Endothelial cell (in vitro differentiated cells): ENCODE results near the gene GNG13. TPM values are rescaled to one million over a fixed set of nuclear protein-coding genes. Genes with fewer than 3 reads are reported as not detected.
"Not testable (repeated sequence)": the region's sequence is repeated elsewhere in the genome, so short reads cannot be mapped to it uniquely, and the experiment has no call there.

Experiments used
- DNase-seq: peaks from one replicate; pipeline ENCODE4 v3.0.0; 2021; ENCODE audit warnings: low spot score
- H3K27ac Mint-ChIP-seq: one replicate; pipeline ENCODE4 v1.8.0; 2021; ENCODE audit warnings: mixed read lengths, inconsistent platforms; ENCODE audit not compliant: unreplicated experiment
- H3K27me3 Mint-ChIP-seq: one replicate; pipeline ENCODE4 v1.8.0; 2021; ENCODE audit warnings: mild to moderate bottlenecking, moderate library complexity, mixed read lengths, inconsistent platforms; ENCODE audit not compliant: unreplicated experiment
- H3K36me3 Mint-ChIP-seq: one replicate; pipeline ENCODE4 v1.8.0; 2021; ENCODE audit warnings: mild to moderate bottlenecking, low read depth, mixed read lengths, inconsistent platforms; ENCODE audit not compliant: unreplicated experiment
- H3K4me1 Mint-ChIP-seq: one replicate; pipeline ENCODE4 v1.8.0; 2021; ENCODE audit warnings: mild to moderate bottlenecking, mixed read lengths, inconsistent platforms; ENCODE audit not compliant: unreplicated experiment
- H3K4me3 Mint-ChIP-seq: one replicate; pipeline ENCODE4 v1.8.0; 2021; ENCODE audit warnings: mild to moderate bottlenecking, mixed read lengths, inconsistent platforms; ENCODE audit not compliant: unreplicated experiment
- H3K9me3 Mint-ChIP-seq: one replicate; pipeline ENCODE4 v1.8.0; 2021; ENCODE audit warnings: mixed read lengths, inconsistent platforms; ENCODE audit not compliant: unreplicated experiment
- CTCF ChIP-seq: fragments of 200-600 bp; sonication (generic); IDR thresholded peaks from one replicate; pipeline ENCODE4 v1.5.0; 2021; ENCODE audit warnings: antibody characterized with exemption; ENCODE audit not compliant: unreplicated experiment
- total RNA-seq: library from RNA; stranded (reverse); fragmentation: NEBNext Ultra II Directional; extraction: Animal tissue kit (Norgen Biotek cat#: 25700); gene quantifications from one replicate; pipeline ENCODE4 v1.2.1, GENCODE V29; 2021; ENCODE audit not compliant: unreplicated experiment

The GNG13 gene
- total RNA-seq, 1 donor from 2014 or later: not detected

GRCh38 chr16:778447-778846 lies 22.1 kb downstream of the GNG13 start:
- Mint-ChIP-seq H3K4me3 (no peak overlapping the region), H3K9me3 (no peaks in the 10 kb centered on the region), H3K27me3 (peaks cover 12% of the 10 kb centered on the region), H3K27ac (no peak overlapping the region), H3K36me3 (no peaks in the 10 kb centered on the region), H3K4me1 (no peaks in the 10 kb centered on the region)
- no peak for DNase-seq
- no peak for TF ChIP-seq CTCF

GRCh38 chr16:777826-778225 lies 22.7 kb downstream of the GNG13 start:
- Mint-ChIP-seq H3K27ac (no peak overlapping the region), H3K4me1 (no peaks in the 10 kb centered on the region), H3K36me3 (no peaks in the 10 kb centered on the region), H3K27me3 (peaks cover 10% of the 10 kb centered on the region), H3K9me3 (no peaks in the 10 kb centered on the region), H3K4me3 (no peak overlapping the region)
- DNase-seq: no peak
- TF ChIP-seq CTCF: no peak

GRCh38 chr16:776824-777223 lies 23.7 kb downstream of the GNG13 start:
- peaks cover 8% of the 10 kb centered on the region for H3K27me3 Mint-ChIP-seq

GRCh38 chr16:776298-776697 lies 24.2 kb downstream of the GNG13 start:
- not testable (repeated sequence) for H3K27ac Mint-ChIP-seq, H3K4me3 Mint-ChIP-seq, DNase-seq, H3K27me3 Mint-ChIP-seq, H3K36me3 Mint-ChIP-seq, H3K4me1 Mint-ChIP-seq, H3K9me3 Mint-ChIP-seq

More at GRCh38 chr16:776824-777223, 23.7 kb downstream of the GNG13 start:
- no peak for TF ChIP-seq CTCF
- Mint-ChIP-seq H3K9me3 (no peaks in the 10 kb centered on the region), H3K4me1 (no peaks in the 10 kb centered on the region), H3K4me3 (no peak overlapping the region), H3K36me3 (no peaks in the 10 kb centered on the region), H3K27ac (no peak overlapping the region)
- DNase-seq: no peak

GRCh38 chr16:775236-775796 lies 25.2 kb downstream of the GNG13 start:
- no peak overlapping the region for H3K4me3 Mint-ChIP-seq

More at GRCh38 chr16:775236-775796, 25.2 kb downstream of the GNG13 start:
- Mint-ChIP-seq H3K36me3 (no peaks in the 10 kb centered on the region), H3K27ac (no peak overlapping the region), H3K9me3 (no peaks in the 10 kb centered on the region), H3K4me1 (no peaks in the 10 kb centered on the region), H3K27me3 (peaks cover 7% of the 10 kb centered on the region)
- TF ChIP-seq CTCF: no peak
- no peak for DNase-seq
